Measurements from ENCODE around the gene NPRL2.
A peak's percentile ranks its signal among the peaks of the same experiment; 100 is the strongest.

NPRL2 gene

GRCh38 chr3:50373146-50374051 is 22.8 kb upstream of the NPRL2 start:
- DNase-seq: peak; percentile 77

GRCh38 chr3:50372349-50372748 is 21.8 kb upstream of the NPRL2 start:
- peak; percentile 68 for DNase-seq

- DNase-seq: no peak
Observed at GRCh38 chr3:50371133-50371685, 20.6 kb upstream of the NPRL2 start.

- DNase-seq: peak; percentile 72
Observed at GRCh38 chr3:50370594-50370993, 20.0 kb upstream of the NPRL2 start.

GRCh38 chr3:50369012-50369670 is 18.6 kb upstream of the NPRL2 start:
- DNase-seq: no peak

- DNase-seq: no peak
Observed at GRCh38 chr3:50365842-50366220, 15.3 kb upstream of the NPRL2 start.

- peak; percentile 90 for DNase-seq
Observed at GRCh38 chr3:50365080-50365841, 14.7 kb upstream of the NPRL2 start.

- no peak for DNase-seq
Observed at GRCh38 chr3:50364573-50365079, 14.1 kb upstream of the NPRL2 start.

GRCh38 chr3:50359760-50360110 is 9.2 kb upstream of the NPRL2 start:
- no peak for DNase-seq

- DNase-seq: peak; percentile 97
Observed at GRCh38 chr3:50358911-50359759, 8.6 kb upstream of the NPRL2 start, which contains the start of gene TMEM115. Gene TMEM115 (minus strand): TSS chr3:50359521. CDS start chr3:50359063, 458 bp downstream.

GRCh38 chr3:50358355-50358910 is 7.9 kb upstream of the NPRL2 start:
- peak; percentile 24 for DNase-seq

- no peak for DNase-seq
Observed at GRCh38 chr3:50357481-50357880, 6.9 kb upstream of the NPRL2 start.

- peak; percentile 41 for DNase-seq
Observed at GRCh38 chr3:50356553-50356952, 6.0 kb upstream of the NPRL2 start.

- DNase-seq: peak; percentile 7
Observed at GRCh38 chr3:50355829-50356552, 5.4 kb upstream of the NPRL2 start.

GRCh38 chr3:50354850-50355249 is 4.3 kb upstream of the NPRL2 start:
- DNase-seq: no peak

GRCh38 chr3:50354186-50354764 is 3.7 kb upstream of the NPRL2 start:
- DNase-seq: no peak

GRCh38 chr3:50353245-50354004 is 2.9 kb upstream of the NPRL2 start:
- DNase-seq: no peak

- DNase-seq: peak; percentile 4
Observed at GRCh38 chr3:50352781-50353180, 2.2 kb upstream of the NPRL2 start.

GRCh38 chr3:50351323-50351697 is 735 bp upstream of the NPRL2 start:
- no peak for DNase-seq

- no peak for DNase-seq
Observed at GRCh38 chr3:50350213-50350526, 405 bp downstream of the NPRL2 start.
